GM12875 (cell line): ENCODE measurements around the gene OSGIN1.

Source experiments
- H3K4me3 ChIP-seq: one replicate; pipeline ENCODE4 v1.5.1; 2011; ENCODE audit warnings: low read depth, low read length, control low read depth
- TF ChIP-seq, protein P1 (sequence below): IDR thresholded peaks from 2 replicates; pipeline ENCODE4 v1.5.1; 2011; ENCODE audit warnings: low read depth, mild to moderate bottlenecking, control low read depth, inconsistent platforms, low read length, moderate library complexity, borderline replicate concordance; ENCODE audit not compliant: insufficient read depth

The OSGIN1 gene, protein sequence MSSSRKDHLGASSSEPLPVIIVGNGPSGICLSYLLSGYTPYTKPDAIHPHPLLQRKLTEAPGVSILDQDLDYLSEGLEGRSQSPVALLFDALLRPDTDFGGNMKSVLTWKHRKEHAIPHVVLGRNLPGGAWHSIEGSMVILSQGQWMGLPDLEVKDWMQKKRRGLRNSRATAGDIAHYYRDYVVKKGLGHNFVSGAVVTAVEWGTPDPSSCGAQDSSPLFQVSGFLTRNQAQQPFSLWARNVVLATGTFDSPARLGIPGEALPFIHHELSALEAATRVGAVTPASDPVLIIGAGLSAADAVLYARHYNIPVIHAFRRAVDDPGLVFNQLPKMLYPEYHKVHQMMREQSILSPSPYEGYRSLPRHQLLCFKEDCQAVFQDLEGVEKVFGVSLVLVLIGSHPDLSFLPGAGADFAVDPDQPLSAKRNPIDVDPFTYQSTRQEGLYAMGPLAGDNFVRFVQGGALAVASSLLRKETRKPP

DNA sequence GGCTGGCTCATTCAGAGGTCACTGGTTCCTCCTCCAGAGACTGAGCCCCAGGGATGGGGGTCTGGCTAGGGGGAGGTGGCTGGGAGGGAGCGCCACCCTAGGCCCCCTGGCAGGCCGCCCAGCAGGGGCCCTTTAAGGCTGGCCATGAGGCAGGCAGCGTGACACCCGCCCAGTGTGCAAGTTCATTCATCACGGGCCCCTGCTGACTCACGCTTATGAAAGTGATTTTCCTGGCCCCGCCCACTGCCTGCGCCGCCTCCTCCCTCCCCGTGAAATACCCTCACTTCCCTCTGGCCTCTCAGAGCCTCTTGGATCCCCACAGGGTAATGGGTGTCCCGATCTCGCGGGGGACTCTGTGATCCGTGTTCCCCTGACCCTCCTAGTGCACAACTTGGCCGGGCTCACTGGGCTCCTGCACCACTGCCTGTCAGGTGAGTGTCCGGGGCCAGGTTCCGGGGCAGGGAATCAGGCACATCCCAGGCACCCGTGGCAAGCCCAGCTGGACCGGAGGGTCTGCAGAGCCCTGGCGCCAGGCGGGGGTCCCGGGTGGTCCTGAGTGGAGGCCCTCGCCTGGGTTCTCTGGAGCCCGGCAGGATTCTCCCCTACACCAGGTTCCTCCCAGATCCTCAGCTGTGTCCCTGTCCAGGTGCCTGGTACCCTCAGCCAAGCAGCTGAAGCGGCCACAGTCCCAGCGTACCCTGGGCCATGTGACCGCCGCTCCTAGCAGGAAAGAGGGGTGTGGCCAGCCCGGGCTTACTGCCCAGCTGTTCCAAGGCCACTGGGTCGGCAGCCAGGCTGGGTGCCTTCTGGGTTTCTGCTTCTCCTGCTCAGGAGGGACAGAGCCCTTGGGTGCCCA is at the start of gene OSGIN1:
Gene OSGIN1 (plus strand): TSS at position 301 of the 856 bp plus-strand sequence. CDS start 4,432 bp downstream, outside the sequence.
- H3K4me3 ChIP-seq = no peak within 1 kb of the TSS
- TF ChIP-seq, protein P1, sequence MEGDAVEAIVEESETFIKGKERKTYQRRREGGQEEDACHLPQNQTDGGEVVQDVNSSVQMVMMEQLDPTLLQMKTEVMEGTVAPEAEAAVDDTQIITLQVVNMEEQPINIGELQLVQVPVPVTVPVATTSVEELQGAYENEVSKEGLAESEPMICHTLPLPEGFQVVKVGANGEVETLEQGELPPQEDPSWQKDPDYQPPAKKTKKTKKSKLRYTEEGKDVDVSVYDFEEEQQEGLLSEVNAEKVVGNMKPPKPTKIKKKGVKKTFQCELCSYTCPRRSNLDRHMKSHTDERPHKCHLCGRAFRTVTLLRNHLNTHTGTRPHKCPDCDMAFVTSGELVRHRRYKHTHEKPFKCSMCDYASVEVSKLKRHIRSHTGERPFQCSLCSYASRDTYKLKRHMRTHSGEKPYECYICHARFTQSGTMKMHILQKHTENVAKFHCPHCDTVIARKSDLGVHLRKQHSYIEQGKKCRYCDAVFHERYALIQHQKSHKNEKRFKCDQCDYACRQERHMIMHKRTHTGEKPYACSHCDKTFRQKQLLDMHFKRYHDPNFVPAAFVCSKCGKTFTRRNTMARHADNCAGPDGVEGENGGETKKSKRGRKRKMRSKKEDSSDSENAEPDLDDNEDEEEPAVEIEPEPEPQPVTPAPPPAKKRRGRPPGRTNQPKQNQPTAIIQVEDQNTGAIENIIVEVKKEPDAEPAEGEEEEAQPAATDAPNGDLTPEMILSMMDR = no peak

DNA sequence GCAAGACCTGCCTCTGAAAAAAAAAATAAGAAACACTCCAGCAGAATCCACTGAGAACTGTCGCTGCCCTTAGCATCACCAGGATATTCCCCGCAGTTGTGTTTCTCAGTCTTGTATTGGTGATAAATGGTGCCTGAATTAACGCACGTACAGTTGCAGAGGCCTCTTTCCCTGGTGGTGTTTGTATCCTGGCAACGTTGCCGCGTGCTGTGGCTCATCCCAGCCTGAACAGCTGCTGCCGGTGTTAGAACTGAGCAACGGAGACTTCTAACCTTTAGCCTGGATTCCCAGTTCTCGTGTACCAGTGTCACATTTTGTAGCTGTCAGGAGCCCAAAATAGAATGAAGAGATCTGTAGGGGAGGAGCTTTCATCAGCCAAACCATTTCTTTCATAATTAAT is 49.3 kb upstream of the OSGIN1 start:
- no peak overlapping the region for H3K4me3 ChIP-seq
- TF ChIP-seq, protein P1 = no peak

DNA sequence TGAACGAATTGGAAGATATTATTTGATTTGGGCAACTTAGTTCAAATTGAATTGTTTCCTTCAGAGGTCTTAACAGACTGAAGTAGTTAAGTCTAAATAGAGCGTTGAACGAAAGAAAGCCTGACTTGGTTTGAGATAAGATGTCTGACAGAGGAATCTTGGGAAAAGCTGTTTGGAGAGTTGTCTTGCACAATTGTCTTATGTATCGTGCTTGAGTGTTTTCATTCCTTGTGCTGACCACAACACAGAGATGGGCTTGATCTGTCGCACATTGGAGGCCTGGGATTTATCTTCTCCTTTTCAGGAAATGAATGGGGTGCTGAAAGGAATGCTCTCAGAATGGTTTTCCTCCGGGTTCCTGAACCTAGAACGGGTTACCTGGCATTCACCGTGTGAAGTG is 46.4 kb upstream of the OSGIN1 start:
- TF ChIP-seq, protein P1 = no peak
- H3K4me3 ChIP-seq = no peak overlapping the region

DNA sequence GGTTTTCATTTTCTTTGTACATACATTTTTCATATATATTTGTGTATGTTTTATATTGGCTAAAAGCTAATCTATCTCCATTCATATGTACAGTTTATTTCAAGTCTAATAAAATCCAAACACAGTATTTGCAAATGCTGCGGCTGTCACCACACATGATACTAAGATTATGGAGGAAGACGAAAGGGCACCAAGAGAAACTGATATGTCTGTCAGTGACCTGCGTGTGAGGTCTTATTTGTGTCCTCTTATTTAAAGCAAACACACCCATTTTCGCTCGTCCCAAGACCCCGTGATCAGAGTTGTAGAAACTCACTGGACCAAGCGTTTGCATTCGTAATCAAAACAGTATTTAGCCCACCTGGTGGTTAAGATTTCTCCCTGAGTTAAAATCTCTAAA is 45.9 kb upstream of the OSGIN1 start:
- TF ChIP-seq, protein P1 = no peak
- H3K4me3 ChIP-seq = no peak overlapping the region

DNA sequence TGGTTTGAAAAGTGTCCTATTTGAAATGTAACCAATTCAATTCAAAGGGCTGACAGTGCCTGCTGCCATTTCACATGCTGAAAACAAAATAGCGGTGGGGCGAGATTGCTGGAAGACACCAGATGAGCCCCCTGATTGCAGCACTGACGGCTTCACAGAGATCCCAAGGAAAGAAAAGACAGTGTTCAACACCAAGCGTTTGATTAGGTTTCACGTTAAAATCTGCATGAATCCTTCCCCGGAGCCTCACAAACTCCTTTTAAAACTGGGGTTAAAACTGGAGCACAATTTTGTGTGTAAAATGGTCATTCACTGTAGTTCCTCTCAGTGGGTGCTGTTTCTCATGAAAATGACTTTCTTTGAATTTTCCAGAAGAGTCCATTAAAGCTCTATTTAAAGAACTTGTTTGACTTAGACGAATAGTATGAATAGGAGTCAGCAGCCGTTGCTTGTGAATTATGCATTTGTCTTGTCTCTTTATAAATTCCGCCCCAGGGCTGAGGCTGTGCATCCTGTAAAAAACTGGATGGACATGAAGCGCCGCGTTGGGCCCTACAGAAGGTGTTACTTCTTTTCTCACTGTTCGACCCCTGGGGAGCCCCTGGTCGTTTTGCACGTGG is 45.3 kb upstream of the OSGIN1 start:
- H3K4me3 ChIP-seq = no peak overlapping the region
- TF ChIP-seq, protein P1 = no peak

DNA sequence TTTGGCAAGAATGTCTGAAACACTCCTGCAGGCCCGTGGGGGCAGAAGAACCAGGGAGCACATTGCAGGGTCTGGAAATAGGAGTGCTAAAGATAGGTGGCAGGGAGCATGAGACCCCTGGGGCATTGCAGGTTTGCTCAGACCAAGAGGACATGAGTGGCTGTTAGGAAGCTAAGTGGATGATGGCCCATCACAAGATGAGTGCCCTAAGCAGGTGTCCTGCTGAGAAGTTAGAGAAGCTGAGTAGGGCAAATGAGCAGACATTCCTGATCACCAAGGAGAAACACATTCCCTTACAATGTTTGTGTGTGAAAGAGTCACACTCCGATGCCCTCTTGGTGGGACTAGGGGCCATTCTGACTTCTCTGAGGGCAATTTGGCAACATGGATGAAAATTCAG is 44.2 kb upstream of the OSGIN1 start:
- TF ChIP-seq, protein P1 = no peak

More for the DNA sequence above, 44.2 kb upstream of the OSGIN1 start:
- H3K4me3 ChIP-seq = no peak overlapping the region
